GM21528 (cell line): ENCODE measurements around the gene MED27.
"Not testable (repeated sequence)": the region's sequence is repeated elsewhere in the genome, so short reads cannot be mapped to it uniquely, and the experiment has no call there.

ENCODE experiments used
- ATAC-seq: cut with Tn5 transposase; IDR thresholded peaks from one replicate; pipeline ENCODE4 v1.9.1; 2021; ENCODE audit warnings: mild to moderate bottlenecking, moderate library complexity; ENCODE audit not compliant: unreplicated experiment, low FRiP score

MED27 gene

DNA sequence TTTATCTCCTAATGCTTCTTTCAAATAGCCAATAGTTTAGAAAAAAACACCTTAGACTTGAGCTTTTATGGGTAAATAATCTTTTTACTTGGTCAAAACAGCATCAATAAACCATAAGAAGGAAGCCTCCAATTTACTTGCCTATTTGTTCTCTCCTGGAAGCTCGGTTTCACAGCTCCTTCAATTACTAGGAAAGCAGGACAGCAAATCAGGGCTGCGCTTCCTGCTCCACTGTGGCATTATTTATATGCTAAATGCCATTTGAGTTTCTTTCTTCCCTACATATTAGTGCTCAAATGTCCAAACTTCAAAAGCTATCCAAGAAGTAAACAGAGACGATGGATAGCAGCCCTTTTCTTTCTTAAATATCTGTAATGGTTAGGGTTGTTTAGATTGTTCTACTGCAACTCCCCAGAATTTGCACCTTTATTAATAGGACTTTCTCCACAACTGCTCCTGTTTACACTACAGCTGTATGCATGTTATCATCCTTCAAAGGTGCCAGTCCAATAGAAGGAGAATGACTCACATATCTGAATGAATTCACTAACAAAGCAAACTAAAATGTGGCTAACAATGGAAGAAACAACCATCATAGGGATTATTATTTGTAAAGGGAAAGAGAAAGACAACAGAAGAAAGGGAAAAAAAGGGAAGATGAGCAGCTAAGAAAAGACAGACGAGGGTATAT, 58.7 kb downstream of the MED27 start:
- ATAC-seq, result no peak

DNA sequence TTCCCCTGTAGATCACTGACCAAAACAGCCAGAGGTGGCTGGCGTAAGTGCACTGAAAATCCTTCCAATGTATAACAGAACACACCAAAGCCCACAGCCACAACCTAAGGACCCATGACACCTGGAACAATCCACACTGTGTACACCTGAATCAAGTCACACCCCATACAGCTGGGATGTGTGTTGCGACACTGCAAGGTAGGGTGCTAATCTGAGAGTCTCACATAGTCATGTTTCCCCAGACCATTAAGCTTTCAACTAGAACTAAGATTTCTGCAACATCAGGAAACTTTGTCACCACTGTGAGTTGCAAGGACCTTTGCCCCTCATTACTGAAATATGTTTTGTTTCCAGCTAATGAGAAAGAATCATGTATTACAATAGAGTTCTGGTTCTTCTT, 59.4 kb downstream of the MED27 start:
- ATAC-seq, result no peak

DNA sequence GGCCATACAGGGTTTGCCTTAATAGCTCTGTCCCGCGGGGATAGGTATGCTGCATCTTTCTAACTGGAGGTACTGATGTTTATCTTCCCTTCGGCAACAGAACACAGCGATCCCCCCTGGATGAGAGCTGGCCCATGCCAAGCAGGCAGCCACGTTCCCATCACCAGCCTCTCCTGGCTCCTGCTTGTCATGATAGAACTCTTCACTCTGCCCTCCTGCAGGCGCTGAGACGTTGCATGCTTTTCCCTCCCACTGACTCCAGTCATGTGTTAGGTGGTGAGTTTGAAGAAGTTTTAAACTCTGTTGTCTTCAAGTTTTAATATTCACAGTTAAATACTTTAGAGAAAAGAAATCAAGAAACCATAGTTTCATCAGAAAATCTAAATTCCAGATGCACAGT, 60.0 kb downstream of the MED27 start:
- no peak for ATAC-seq

DNA sequence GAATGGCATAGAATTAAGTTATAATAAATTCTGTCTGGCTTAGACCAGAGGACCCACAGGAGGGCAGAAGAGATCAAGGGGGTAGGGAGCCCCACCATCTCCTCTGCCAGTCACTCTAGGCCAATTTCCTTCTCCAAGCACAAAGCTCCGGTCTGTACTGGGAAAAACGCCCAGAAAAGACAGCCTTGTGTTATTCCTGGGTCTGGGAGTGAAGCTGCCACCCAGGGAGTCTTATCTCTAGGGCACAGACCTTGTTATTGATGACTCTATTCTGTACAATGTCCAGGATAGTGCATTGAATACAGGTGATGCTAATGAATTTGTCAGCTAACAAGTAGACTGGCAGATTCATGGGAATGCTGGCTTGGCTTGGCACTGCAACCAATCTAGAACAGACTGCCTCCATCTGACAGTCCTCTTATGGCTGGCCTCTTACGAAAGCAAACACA, 60.7 kb downstream of the MED27 start:
- no peak for ATAC-seq

DNA sequence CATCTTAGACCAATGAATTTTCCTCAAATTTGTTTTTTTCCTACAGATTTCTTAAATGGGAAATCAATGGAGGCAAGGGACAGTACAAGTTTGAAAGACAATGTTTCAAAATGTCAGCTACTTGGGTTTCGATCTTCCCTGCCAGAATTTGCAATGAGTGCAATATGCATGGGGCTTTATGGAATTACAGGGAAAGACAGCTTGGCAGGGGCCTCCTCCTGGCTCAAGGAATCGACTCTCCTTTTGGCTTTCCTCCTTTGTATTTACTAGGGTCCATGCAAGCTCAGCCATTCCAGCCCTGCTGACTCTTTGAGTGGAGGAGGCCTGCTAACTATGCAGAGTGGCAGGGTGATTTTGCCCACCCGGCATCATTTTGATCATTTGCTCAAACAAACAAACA, 63.2 kb downstream of the MED27 start:
- ATAC-seq, result no peak

DNA sequence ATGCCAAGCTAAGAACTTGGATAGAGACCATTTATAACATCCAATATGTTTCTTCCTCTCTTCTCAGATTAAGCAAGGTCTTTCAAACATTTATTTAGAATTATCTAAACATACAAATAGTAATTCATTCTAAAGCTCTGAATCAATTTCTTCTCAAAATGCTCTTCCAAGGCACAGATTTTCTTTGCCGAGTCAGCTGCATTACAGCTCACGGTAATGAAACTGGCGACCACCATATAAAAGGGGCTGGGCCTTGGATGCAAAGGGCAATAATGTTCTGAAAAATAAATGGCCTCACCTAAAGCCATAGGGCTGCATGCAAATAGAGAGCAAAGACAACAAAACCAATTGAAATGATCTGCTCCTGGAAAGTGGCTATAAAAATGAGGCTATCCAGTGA, 63.8 kb downstream of the MED27 start:
- ATAC-seq, result no peak

DNA sequence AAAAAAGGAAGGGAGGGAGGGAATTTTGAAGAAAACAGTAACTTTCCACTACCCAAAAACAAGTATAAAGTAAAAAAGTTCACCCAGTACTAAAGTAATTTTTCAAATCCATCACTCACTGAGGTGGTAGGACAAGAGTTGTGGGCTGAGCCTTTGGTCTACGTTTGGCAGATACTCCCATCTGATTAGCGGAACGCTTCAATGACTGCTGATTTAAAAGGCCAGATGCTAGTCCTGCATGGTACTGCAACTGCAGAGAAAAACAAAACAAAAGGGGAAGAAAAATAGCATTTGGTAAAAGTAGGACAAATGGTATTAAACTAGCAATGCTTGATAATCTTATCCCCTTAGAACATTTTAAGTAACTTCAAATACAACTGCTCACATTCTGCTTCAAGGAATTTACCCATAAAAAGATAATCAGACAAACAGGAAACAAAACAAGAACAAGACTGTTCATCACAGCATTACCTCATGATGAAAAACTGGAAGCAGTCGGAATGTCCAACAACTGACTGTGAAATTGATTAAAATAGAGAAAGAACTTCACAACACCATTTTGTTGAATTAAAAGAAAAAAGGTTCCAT, 65.4 kb downstream of the MED27 start:
- no peak for ATAC-seq

DNA sequence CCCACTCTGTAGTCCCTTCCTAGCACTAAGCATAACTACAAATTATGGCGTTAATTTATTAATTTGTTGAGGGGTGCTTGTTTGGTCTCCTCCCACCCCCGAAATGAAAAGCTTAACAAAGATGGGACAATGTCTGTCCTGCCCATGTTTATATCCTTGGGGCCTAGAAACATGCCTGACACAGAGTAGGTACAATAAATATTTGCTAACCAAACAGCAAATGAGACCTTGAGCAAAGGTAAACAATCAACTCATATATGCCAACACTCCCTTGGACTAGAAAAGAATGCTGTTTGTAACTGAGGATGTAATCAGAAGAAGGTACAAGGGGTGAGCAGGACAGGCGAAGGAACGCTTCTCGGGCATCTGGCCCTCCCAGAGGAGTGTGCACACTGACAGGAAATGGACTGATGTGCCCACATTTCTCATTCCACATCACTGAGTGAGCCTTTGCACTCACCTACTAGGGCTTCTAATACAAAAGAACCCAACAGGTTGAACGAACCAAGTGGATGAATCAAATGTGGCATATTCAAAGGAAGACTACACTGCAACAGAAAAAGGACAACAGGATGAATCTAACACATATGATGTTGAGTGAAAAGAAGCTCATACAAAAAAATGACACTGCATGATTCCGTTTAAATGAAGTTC, 66.8 kb downstream of the MED27 start:
- no peak for ATAC-seq

DNA sequence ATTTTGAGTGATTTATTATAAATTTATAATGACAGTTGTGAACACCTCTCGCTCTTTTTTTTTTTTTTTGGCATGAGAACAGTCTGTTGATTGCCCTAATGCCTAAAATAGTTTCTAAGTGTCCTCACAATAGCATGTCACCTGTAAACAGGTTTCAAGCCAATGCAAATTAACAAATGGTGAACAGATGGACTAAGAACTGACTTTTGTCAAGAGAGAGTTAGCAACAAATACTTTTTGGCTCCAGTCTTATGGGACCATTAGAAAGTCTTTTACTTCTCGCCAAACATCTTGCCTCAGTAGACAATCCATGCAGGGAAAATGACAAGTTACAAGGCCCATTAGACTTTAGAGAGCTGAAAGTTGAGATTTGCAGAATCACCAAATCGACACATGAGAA, 67.8 kb downstream of the MED27 start:
- no peak for ATAC-seq

DNA sequence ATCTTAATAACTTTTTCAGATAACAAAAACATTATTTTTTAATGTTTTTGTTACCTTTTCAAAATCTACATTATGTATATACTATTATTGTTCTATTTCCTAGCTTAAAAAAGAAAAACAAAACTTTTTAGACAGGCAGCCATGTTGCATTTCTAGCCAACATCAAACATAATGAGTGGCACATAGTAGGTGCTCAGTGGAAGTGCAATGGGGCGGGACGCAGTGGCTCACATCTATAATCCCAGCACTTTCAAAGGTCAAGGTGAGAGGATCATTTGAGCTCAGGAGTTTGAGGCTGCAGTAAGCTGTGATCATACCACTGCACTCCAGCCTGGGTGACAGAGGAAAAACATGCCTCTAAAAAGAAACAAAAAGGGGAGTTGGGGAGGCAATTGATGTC, 68.4 kb downstream of the MED27 start:
- ATAC-seq, result no peak

DNA sequence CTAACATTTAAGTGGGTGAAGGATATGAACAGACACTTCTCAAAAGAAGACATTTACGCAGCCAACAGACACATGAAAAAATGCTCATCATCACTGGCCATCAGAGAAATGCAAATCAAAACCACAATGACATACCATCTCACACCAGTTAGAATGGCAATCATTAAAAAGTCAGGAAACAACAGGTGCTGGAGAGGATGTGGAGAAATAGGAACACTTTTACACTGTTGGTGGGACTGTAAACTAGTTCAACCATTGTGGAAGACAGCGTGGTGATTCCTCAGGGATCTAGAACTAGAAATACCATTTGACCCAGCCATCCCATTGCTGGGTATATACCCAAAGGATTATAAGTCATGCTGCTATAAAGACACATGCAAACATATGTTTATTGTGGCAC, 69.5 kb downstream of the MED27 start:
- not testable (repeated sequence) for ATAC-seq

DNA sequence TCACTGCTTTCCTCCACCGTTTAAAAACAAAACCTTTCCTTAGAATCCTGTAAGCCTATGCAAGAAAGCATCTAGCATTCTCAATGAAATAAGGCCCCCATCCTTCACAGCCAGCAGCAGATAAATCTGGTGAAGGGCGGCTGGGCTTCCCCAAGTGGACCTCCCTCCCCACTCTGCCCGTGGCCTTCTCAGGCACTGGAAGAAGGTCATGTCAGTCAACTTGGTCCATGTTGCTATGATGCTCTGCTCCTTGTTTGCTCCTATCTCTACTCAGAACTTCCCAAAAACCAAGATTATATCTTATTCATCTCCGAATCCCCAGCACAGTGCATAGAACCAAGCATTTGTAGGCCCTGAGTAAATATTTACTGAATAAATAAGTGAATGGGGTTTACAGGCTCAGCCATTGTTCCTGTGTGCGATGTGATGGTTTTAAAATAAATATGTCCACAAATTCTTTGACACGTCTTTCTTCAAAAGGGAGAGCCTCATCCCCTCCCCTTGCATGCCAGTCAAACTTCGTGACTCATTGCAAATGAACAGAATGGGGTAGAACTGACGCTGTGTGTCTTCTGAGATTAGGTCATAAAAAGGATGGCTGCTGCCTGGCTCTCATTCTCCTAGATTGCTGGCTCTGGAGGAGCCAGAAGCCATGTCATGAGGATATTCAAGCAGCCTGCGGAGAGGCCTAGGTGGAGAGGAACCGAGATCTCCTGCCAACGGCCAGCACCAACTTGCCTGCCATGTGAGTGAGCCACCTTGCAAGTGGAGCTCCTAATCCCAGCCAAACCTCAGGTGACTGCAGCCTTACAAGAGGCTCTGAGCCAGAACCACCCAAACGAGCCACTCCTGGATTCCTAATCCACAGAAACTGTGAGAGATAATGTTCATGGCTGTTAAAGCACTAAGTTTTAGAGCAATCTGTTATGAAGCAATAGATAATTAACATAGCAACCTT, 70.5 kb downstream of the MED27 start:
- no peak for ATAC-seq

DNA sequence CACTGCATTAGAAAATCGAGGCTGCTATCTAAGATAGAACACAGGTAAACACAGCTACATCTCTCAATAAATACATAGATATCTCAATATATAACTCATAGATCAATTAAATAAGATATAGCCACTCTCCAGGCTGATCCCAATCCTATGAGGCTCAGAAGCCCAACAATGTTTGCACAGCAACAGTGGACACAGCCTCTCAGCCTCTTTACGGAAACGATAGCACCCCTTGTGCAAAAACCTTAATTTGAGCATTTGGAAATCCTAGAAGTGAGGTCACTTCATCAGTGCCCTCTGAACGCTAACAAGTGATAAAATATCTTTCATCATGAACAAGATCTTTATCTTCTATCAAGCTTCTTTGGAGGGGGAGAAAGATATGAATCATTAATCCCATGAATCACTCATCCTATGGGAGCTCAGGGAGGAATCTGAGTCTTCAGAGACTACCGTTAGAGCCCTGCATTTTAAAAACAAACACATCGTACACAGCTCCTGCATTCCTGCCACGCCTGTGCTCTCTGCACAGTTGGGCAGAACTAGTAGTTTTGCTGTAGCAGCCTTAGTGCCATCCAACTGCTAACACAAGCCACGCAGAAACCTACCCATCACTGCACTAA, 71.4 kb downstream of the MED27 start:
- no peak for ATAC-seq

DNA sequence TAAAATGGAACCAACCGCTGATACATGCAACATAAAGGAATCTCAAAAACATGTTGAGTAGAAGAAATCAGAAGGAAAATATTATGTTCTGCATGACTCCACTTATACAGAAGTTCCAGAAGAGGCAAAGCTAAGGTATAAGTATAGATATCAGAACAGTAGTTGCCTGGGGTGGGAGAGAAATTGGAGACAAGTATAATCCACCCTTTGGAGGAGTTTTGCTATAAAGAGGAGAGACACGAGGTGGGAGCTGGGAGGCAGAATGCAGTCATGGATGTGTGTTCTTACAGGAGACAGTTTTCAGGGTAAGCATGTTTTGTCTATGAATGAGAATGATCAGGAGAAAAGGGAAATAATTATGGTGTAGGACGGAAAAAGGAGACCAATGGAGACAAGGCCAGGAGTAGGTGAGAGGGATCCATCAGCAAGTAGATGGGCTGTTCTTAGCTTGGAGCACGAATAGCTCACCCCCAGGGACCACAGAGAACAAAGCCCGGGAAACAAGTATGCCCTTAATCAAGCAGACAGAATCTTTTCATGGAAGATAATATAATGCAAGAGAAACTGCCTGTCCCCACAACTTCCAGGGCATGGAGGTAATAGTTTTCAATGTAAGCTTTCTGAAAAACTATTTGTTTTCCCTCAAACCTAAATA, 72.2 kb downstream of the MED27 start:
- no peak for ATAC-seq

DNA sequence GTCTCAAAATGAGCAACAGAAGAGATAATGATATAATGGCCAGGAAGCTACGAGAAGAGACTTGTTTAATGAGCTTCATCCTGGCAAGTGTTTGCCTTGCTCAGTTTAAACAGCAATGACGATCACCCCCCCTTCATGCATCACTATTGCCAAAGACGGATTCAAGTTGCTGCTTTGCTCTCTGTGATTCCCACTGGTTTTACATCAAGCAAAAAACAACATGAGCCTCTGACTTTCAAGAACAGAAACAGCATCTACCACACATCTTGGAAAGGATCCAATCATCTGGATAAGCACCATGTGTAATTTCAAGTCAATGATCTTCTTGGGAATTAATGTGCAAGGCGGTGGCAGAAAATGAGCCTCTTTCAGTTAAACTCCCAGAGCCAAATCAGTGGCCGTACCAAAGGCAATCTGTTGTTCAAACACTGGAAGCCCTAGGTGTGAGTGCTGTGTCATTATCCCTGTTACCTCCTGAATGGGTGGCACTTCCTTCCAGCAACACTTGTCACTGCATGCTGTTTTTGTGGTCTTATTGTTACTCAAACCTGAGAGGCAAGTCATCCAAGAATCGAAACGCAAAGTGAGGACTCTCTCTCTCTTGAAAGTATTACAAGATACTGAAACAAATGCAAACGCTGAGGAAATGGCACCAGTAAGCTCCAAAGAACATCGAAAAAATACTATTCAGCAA, 72.8 kb downstream of the MED27 start:
- peak; percentile 51 for ATAC-seq

DNA sequence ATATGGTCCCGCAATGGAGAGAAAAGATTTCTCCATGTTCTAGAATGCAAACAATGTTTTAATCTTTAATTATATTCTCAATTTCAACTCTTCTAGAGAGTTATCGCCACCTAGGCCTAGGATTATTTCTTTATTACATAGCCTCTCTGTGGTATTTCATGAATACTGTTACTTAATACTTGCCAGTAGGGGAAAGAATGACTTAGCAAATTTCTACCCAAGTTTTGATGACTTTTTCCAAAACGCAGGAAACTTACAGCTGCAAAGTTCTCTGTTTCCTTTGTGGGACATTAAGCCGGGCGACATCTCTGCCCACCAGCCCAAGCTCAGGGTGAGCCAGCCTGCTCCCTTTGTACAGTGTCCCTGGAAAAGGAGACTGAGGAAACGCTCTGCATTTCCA, 73.8 kb downstream of the MED27 start:
- ATAC-seq, result no peak

DNA sequence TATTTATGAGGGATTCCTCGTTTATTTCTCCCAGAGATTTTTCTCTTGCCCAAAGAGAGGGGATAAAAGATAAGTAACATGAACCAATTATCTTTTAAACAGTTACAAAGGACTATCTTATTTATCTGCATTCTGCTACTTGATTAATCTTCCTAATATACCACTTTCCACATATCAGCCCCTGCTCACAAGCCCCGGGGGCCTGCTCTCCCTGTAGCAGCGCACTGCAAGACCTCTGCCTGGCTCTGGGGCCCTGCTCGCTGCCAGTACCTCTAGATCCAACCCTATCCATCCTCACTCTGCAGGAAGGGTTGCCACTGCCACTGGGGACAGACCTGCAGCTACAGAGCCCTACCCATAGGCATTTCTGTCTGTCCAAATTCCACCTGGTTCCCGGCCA, 75.3 kb downstream of the MED27 start:
- ATAC-seq, result no peak

DNA sequence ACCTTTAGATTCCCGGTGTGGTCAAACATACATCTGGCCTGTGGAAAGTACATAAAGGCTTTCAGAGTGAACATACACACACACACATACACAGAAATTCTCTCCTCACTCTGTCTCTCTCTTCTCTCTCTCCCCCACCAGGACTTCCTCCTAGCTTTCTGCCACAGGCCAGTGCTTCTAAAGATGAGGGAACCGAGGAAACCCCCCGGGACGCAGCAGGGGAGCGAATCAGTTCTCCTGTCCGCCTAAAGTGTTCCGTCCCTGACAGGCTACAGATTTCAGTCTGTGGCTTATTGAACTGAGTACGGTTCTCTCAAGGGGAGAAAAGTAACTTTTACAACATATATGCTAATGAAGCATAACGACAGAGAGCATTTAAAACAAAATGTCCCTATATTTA, 75.8 kb downstream of the MED27 start:
- ATAC-seq, result no peak

DNA sequence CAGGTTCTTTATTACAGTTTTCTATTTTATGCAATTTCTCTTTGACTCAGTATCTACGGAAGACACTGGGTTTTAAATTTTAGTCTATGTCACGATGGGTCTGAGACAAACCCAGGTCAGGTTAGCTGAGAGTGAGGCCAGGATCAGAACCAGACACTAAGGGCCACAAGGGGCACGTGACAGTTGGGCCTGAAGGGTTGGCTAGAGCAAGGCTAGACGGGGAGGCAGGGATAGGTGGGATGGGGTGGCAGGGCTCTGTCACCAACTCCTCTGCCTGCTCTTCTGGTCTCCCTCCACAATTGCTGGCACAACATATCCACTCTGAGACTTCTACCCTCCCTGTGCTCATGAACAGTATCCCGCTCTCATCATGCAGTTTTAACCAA, 76.4 kb downstream of the MED27 start:
- no peak for ATAC-seq
